Measurements from ENCODE around the gene ZNF644.
"Not testable (repeated sequence)": the region's sequence is repeated elsewhere in the genome, so short reads cannot be mapped to it uniquely, and the experiment has no call there.

ZNF644 gene

DNA sequence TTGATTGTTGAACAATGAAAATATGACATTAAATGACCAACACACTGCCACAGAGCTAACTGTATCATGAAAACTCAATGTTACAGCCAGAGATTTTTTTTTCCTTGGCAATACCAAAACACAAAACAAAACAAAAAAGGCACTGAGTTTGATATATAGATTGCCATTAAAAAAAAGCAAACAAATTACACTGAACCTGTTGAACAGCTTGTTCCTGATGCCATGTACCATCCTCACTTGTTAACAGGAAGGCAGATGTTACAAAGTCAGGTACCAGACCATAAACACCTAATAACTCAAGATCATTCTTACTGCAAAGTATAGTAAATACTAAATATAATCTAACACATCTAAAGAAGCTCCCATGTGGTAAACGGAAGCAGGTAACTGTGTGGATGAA, 75.2 kb downstream of the ZNF644 start:
- no peak for DNase-seq (ENCODE audit: low read depth in 2 of 2)
- no peak for TF ChIP-seq CTCF (IDR thresholded peaks at IDR 0.05; ENCODE audit: low read depth, low read length)
- no peak overlapping the region for H3K4me3 ChIP-seq (replicated peaks in 1 of 2; ENCODE audit: low read depth in 2 of 2, low read length in 2 of 2)

DNA sequence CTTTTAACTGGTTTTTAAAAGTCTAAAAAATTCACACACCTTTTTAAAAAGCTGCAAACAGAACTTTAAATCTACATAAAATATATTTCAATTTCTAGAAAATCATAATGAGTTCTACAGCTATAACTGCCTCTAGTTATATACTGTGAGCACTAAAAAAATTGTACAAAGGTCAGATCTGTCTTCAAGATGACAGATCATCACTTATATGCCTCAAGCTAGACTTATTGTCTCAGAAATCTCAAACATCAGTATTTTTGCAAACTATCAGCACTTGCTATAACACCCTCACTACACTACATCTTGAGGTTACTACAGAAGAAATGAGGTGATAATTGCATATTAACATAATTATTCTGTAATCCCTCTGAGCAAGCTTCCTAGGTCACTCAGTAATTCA, 76.5 kb downstream of the ZNF644 start:
- H3K4me3 ChIP-seq (replicated peaks in 1 of 2; ENCODE audit: low read depth in 2 of 2, low read length in 2 of 2): no peak overlapping the region
- no peak for TF ChIP-seq CTCF (IDR thresholded peaks at IDR 0.05; ENCODE audit: low read depth, low read length)
- no peak for DNase-seq (ENCODE audit: low read depth in 2 of 2)

- no peak for TF ChIP-seq CTCF (IDR thresholded peaks at IDR 0.05; ENCODE audit: low read depth, low read length)
- DNase-seq (ENCODE audit: low read depth in 2 of 2): no peak
- no peak overlapping the region for H3K4me3 ChIP-seq (replicated peaks in 1 of 2; ENCODE audit: low read depth in 2 of 2, low read length in 2 of 2)
Measured at GRCh38 chr1:90943966-90944365, 77.9 kb downstream of the ZNF644 start.

DNA sequence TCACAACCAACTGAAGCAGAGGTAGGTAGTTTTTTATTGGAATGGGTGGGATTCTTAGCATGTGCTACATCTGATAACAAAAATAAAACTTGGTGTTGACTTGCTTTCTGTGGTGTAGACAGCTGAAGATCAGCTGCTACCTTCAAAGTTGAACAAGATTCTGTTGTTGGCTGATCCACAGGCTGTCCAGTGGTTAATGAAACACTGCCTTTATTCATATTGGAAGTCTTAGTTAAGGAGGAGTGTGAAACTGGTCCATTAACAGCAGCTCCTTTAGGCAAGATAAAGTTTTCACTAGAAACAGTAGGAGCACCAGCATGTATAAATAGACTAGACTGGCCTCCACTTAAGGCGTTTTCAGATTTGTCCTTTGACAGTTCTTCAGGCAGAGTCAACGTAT, 81.1 kb downstream of the ZNF644 start:
- H3K4me3 ChIP-seq (replicated peaks in 1 of 2; ENCODE audit: low read depth in 2 of 2, low read length in 2 of 2): no peak overlapping the region
- DNase-seq (ENCODE audit: low read depth in 2 of 2): no peak
- no peak for TF ChIP-seq CTCF (IDR thresholded peaks at IDR 0.05; ENCODE audit: low read depth, low read length)

DNA sequence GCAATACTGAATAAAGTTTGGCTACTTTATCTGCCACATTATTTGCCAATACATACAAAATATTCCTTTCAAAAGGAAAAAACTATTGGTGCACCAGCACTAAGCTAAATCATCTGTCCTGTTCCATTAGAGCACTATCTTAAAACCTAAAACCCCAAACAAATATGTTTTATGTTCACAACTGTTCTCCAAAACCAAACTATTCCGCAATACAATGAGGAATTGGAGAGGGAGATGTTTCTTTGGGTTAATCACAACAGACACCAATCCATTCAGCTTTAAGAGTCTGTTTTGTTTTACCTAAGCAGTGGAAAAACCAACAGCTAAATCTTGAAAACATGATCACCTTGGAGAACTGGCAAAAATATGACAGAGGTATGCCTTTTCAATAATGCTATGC, 85.1 kb downstream of the ZNF644 start:
- no peak overlapping the region for H3K4me3 ChIP-seq (replicated peaks in 1 of 2; ENCODE audit: low read depth in 2 of 2, low read length in 2 of 2)
- TF ChIP-seq CTCF (IDR thresholded peaks at IDR 0.05; ENCODE audit: low read depth, low read length): no peak
- no peak for DNase-seq (ENCODE audit: low read depth in 2 of 2)

DNA sequence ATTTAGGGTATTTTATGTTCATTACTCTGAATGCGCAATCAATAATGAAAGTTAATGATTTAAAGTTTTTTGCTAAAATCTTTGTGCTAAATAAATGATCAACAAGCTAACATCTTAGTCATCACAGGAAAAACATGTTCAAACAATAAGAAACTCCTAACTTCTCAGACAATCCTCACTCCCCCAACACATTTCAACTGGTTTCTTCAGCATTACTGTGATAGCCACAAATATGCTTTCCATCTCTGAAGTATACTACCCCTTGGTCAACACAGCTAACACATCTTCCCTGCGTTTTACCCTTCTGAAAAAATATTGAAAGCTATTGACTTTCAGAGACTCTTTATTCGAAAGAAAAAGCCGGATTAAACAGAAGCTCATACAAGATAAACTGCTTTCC, 85.8 kb downstream of the ZNF644 start:
- peak in 1 of 2 donors; percentile 28 for DNase-seq (ENCODE audit: low read depth in 2 of 2)
- TF ChIP-seq CTCF (IDR thresholded peaks at IDR 0.05; ENCODE audit: low read depth, low read length): no peak
- no peak overlapping the region for H3K4me3 ChIP-seq (replicated peaks in 1 of 2; ENCODE audit: low read depth in 2 of 2, low read length in 2 of 2)

- not testable (repeated sequence) for H3K4me3 ChIP-seq (replicated peaks in 1 of 2; ENCODE audit: low read depth in 2 of 2, low read length in 2 of 2); DNase-seq (ENCODE audit: low read depth in 2 of 2)
Measured at GRCh38 chr1:90928231-90928630, 93.6 kb downstream of the ZNF644 start.

DNA sequence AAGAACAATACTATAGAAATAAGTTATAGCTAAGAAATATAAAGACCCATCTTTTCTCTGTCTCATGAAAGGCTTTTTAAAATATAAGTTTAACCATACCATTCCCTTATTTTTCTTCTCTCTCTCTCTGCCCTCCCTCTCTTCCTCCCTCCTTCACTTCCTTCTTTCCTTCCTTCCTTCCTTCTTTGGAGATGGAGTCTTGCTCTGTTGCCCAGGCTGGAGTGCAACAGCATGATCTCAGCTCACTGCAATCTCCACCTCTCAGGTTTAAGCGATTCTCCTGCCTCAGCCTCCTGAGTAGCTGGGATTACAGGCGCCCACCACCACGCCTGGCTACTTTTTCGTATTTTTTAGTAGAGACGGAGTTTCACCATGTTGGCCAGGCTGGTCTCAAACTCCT, 94.2 kb downstream of the ZNF644 start:
- DNase-seq (ENCODE audit: low read depth in 2 of 2); H3K4me3 ChIP-seq (replicated peaks in 1 of 2; ENCODE audit: low read depth in 2 of 2, low read length in 2 of 2): not testable (repeated sequence)

Data from cardiac fibroblast (primary cell).